Measurements from ENCODE around the gene SLC26A9. TPM values are rescaled to one million over a fixed set of nuclear protein-coding genes. Genes with fewer than 3 reads are reported as not detected.
"Not testable (repeated sequence)": the region's sequence is repeated elsewhere in the genome, so short reads cannot be mapped to it uniquely, and the experiment has no call there.

Gene SLC26A9
- total RNA-seq, 2 donors from 2014 or later: 1.1 TPM; not detected in 1

DNA sequence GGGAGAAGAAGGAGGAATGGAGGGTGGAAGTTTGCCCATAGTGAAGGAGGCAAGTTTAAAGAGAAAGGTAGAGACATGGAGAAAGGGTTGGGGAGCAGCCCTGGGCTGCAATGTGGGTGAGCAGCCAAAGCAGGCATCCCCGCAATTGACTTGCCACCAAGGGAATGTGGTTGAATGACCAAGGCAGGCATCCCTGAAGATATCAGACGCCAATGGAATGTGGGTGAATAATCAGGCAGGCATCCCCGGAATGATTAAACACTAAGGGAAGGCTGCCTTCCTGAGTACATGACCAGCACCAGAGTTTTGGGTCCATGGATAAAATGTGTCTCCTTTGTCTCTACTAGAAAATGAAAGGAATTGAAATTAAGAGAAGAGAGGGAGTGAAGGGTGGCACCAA, 53.5 kb downstream of the SLC26A9 start:
- H3K4me1 ChIP-seq (ENCODE audit: control insufficient read depth in 1 of 2, low read depth in 2 of 2); H3K9me3 ChIP-seq; ATAC-seq (ENCODE audit: insufficient number of reproducible peaks, low FRiP score, low read depth); DNase-seq (ENCODE audit: low spot score); H3K27ac ChIP-seq; H3K4me3 ChIP-seq; H3K27me3 ChIP-seq (replicated peaks; ENCODE audit: insufficient read depth); H3K36me3 ChIP-seq: not testable (repeated sequence)

DNA sequence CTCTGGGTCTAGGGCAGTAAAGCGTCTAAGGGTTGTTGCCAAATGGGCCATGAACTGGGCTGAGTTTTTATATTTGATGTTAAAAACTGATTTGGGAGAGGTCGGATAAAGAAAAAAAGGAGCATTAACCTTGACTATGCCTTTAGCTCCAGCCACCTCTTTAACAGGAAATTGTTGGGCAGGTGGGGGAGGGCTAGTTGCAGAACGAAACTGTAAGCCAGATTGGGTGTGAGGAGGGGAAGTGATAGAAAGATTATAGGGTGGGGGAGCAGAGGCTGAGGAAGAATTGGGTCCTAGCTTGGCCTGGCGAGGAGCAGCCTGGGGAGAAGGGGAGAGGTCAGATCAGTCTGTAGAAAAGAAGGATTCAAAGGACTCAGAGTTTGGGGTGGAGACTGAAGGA, 54.2 kb downstream of the SLC26A9 start:
- not testable (repeated sequence) for H3K9me3 ChIP-seq; H3K4me1 ChIP-seq (ENCODE audit: control insufficient read depth in 1 of 2, low read depth in 2 of 2); H3K27me3 ChIP-seq (replicated peaks; ENCODE audit: insufficient read depth); H3K4me3 ChIP-seq; DNase-seq (ENCODE audit: low spot score); H3K36me3 ChIP-seq; ATAC-seq (ENCODE audit: insufficient number of reproducible peaks, low FRiP score, low read depth); H3K27ac ChIP-seq

DNA sequence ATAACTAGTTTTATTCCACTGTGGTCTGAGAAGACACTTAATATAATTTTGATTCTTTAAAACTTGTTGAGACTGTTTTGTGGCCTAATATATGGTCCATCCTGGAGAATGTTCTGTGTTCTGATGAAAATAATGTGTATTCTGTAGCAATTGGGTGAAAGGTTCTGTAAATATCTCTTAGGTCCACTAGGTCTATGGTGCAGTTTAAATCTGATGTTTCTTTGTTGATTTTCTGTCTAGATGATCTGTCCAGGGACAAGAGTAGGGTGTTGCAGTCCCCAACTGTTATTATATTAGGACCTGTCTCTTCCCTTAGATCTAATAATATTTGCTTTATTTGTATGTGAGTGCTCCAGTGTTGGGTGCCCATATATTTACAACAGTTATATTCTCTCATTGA, 59.5 kb downstream of the SLC26A9 start:
- Histone ChIP-seq H3K36me3 (no peaks in the 10 kb centered on the region), H3K9me3 (peaks cover 1% of the 10 kb centered on the region), H3K4me1 (ENCODE audit: control insufficient read depth in 1 of 2, low read depth in 2 of 2) (no peaks in the 10 kb centered on the region), H3K27ac (no peak overlapping the region), H3K27me3 (replicated peaks; ENCODE audit: insufficient read depth) (no peaks in the 10 kb centered on the region), H3K4me3 (no peak overlapping the region)
- no peak for ATAC-seq (ENCODE audit: insufficient number of reproducible peaks, low FRiP score, low read depth)
- no peak for DNase-seq (ENCODE audit: low spot score)
- TF ChIP-seq, protein P1, sequence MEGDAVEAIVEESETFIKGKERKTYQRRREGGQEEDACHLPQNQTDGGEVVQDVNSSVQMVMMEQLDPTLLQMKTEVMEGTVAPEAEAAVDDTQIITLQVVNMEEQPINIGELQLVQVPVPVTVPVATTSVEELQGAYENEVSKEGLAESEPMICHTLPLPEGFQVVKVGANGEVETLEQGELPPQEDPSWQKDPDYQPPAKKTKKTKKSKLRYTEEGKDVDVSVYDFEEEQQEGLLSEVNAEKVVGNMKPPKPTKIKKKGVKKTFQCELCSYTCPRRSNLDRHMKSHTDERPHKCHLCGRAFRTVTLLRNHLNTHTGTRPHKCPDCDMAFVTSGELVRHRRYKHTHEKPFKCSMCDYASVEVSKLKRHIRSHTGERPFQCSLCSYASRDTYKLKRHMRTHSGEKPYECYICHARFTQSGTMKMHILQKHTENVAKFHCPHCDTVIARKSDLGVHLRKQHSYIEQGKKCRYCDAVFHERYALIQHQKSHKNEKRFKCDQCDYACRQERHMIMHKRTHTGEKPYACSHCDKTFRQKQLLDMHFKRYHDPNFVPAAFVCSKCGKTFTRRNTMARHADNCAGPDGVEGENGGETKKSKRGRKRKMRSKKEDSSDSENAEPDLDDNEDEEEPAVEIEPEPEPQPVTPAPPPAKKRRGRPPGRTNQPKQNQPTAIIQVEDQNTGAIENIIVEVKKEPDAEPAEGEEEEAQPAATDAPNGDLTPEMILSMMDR (IDR thresholded peaks at IDR 0.05): no peak

DNA sequence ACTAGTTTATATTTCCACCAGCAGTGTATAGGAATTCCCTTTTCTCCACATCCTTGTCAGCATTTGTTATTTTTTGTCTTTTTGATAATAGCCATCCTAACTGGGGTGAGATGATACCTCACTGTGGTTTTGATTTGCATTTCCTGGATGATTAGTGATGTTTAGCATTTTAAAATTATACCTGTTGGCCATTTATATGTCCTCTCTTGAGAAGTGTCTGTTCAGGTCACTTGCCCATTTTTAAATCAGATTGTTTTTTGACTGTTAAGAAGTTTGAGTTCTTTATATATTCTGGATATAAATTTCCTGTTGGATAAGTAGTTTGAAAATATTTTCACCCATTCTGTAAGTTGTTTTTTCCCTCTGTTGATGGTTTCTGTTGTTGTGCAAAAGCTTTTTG, 62.3 kb downstream of the SLC26A9 start:
- no peak for DNase-seq (ENCODE audit: low spot score)
- Histone ChIP-seq H3K4me3 (no peak overlapping the region), H3K9me3 (peaks cover 5% of the 10 kb centered on the region), H3K27me3 (replicated peaks; ENCODE audit: insufficient read depth) (no peaks in the 10 kb centered on the region), H3K27ac (no peak overlapping the region), H3K36me3 (no peaks in the 10 kb centered on the region), H3K4me1 (ENCODE audit: control insufficient read depth in 1 of 2, low read depth in 2 of 2) (no peaks in the 10 kb centered on the region)
- no peak for ATAC-seq (ENCODE audit: insufficient number of reproducible peaks, low FRiP score, low read depth)
- TF ChIP-seq, protein P1 (IDR thresholded peaks at IDR 0.05): no peak

DNA sequence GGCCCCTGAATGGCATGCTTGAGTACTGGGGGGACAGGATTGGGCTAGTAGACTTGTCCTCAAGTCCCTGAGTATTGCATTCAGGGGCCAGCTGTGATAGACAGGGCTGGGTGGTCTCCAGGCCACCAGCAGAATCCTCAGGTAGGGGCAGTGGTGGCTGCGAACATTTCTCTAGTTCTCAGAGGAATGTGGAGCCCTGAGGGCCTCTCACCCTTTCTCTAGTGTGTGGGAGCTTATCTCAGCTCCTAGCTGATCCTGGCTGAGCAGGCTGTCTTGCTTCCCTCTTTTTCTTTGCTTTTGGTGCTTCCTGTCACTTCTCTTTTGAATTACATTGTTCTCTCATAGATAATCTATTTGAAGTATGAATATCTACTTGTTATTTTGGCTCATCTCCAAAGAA, 63.3 kb downstream of the SLC26A9 start:
- DNase-seq (ENCODE audit: low spot score) (no peak), ATAC-seq (ENCODE audit: insufficient number of reproducible peaks, low FRiP score, low read depth) (no peak)
- Histone ChIP-seq H3K4me3 (no peak overlapping the region), H3K9me3 (peaks cover 5% of the 10 kb centered on the region), H3K27me3 (replicated peaks; ENCODE audit: insufficient read depth) (no peaks in the 10 kb centered on the region), H3K4me1 (ENCODE audit: control insufficient read depth in 1 of 2, low read depth in 2 of 2) (no peaks in the 10 kb centered on the region), H3K36me3 (no peaks in the 10 kb centered on the region), H3K27ac (no peak overlapping the region)
- TF ChIP-seq, protein P1 (IDR thresholded peaks at IDR 0.05): no peak

DNA sequence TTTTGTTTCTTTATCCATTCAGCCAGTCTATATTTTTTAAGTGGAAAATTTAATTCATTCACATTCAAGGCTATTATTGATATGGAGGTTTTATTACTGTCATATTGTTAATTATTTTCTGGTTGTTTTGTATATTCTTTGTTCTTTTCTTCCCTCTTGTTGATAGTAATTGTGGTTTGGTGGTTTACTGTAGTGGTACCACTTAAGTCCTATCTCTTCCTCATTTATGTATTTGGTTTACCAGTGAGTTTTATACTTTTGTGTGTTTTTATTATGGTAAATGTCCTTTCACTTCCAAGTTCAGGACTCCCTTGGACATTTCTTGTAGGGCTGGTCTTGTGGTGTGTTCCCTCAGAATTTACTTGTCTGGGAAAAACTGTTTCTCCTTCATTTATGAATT, 65.2 kb downstream of the SLC26A9 start:
- no peaks in the 10 kb centered on the region for H3K27me3 ChIP-seq (replicated peaks; ENCODE audit: insufficient read depth)
- H3K36me3 ChIP-seq: no peaks in the 10 kb centered on the region
- no peak overlapping the region for H3K27ac ChIP-seq
- ATAC-seq (ENCODE audit: insufficient number of reproducible peaks, low FRiP score, low read depth) (no peak), DNase-seq (ENCODE audit: low spot score) (no peak)
- TF ChIP-seq, protein P1 (IDR thresholded peaks at IDR 0.05): no peak
- no peak overlapping the region for H3K4me3 ChIP-seq
- H3K4me1 ChIP-seq (ENCODE audit: control insufficient read depth in 1 of 2, low read depth in 2 of 2): no peaks in the 10 kb centered on the region
- peaks cover 5% of the 10 kb centered on the region for H3K9me3 ChIP-seq

DNA sequence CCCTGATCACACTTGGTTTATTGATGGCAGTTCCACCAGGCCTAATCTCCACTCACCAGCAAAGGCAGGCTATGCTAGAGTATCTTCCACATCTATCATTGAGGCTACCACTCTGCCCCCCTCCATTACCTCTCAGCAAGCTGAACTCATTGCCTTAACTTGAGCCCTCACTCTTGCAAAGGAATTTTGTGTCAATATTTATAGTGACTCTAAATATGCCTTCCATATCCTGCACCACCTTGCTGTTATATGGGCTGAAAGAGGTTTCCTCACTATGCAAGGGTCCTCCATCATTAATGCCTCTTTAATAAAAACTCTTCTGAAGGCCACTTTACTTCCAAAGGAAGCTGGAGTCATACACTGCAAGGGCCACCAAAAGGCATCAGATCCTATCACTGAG, 70.1 kb downstream of the SLC26A9 start:
- H3K4me1 ChIP-seq (ENCODE audit: control insufficient read depth in 1 of 2, low read depth in 2 of 2); H3K27me3 ChIP-seq (replicated peaks; ENCODE audit: insufficient read depth); H3K27ac ChIP-seq; H3K9me3 ChIP-seq; H3K36me3 ChIP-seq; H3K4me3 ChIP-seq; DNase-seq (ENCODE audit: low spot score); ATAC-seq (ENCODE audit: insufficient number of reproducible peaks, low FRiP score, low read depth): not testable (repeated sequence)

All from thoracic aorta (tissue), 2 donors.